ENCODE data around the gene NSMCE4A.
"Not testable (repeated sequence)": the region's sequence is repeated elsewhere in the genome, so short reads cannot be mapped to it uniquely, and the experiment has no call there.

The NSMCE4A gene

DNA sequence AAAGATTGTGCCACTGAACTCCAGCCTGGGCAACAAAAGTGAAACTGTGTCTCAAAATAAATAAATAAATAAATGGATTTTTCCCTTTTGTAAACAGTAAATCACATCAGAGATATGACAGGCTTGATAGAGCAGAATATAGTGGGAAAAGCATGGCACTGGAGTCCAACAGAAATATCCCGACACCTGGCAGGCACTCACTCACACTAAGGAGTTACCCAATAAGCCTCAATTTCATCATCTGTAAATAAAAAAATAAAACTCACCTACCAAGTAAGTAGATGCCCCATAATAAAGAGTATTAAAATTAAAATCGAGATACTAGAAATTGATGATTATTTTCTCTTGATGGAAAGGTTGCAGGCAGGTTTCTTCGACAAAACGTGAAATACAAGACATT is 48.9 kb downstream of the NSMCE4A start:
- Histone ChIP-seq H2AK5ac (ENCODE audit: low read length) (no peak overlapping the region), H3K27ac (ENCODE audit: low read depth, low read length) (no peak overlapping the region), H3K23ac (ENCODE audit: low read length) (no peak overlapping the region), H3K36me3 (ENCODE audit: control insufficient read depth, insufficient read depth, low read length) (no peaks in the 10 kb centered on the region), H3K79me1 (ENCODE audit: low read length) (peaks cover 5% of the 10 kb centered on the region), H3K4me2 (ENCODE audit: low read length) (no peak overlapping the region), H3K4me3 (ENCODE audit: low read length) (no peak overlapping the region), H3K4ac (ENCODE audit: low read depth, low read length) (no peak overlapping the region), H3K4me1 (ENCODE audit: control insufficient read depth, low read depth, low read length) (no peaks in the 10 kb centered on the region), H3K79me2 (ENCODE audit: control insufficient read depth, insufficient read depth, low read length) (peaks cover 17% of the 10 kb centered on the region), H3K9ac (ENCODE audit: low read length) (no peak overlapping the region), H3K18ac (ENCODE audit: low read length) (no peak overlapping the region), H4K5ac (ENCODE audit: low read length) (no peak overlapping the region), H3K27me3 (ENCODE audit: insufficient read depth, low read length, poor library complexity) (no peaks in the 10 kb centered on the region), H2BK120ac (ENCODE audit: low read depth, low read length) (no peak overlapping the region), H4K8ac (ENCODE audit: low read depth, low read length) (no peak overlapping the region), H3K56ac (ENCODE audit: low read length) (no peak overlapping the region), H2BK5ac (ENCODE audit: low read length) (no peak overlapping the region), H2BK15ac (replicated peaks; ENCODE audit: low read depth) (no peak overlapping the region)
- DNase-seq, result no peak
- no CpG with 5 or more reads among the region's 4 CpGs for WGBS (ENCODE audit: extremely low coverage, insufficient coverage, low lambda C conversion rate)

DNA sequence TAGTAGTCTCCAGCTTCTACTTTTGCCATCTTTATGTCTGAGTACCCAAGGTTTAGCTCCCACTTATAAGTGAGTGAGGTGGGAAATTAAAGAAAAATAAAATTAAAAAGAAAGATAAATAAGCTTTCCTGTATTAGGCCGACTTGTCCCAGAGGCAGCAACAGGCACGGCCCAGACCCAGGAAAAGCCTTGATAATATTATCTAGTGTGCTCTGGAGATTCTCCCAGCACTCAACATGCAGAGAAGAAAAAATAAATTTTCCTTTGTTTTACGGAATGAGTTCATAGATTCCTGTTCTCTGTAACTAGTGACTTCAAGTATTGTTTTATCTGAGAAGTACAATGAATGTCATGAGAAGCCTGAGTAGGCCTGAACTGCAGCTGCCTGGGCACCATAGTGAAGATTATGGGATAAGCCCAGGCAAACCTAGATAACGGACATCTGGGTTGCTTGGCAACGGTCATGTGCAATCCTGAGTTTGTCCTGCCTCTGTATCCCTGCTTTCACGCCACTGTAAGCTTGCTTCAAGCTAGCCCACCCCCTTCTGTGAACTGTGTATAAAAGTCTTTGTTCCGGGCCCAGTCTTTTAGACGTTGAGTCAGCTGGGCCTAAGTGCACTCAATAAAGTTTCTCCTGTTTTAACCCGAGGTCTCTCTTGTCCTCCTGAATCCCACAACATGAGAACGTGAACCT is 53.6 kb downstream of the NSMCE4A start:
- H2BK15ac ChIP-seq (replicated peaks; ENCODE audit: low read depth), result no peak overlapping the region
- H3K79me2 ChIP-seq (ENCODE audit: control insufficient read depth, insufficient read depth, low read length), result peaks cover 10% of the 10 kb centered on the region
- H4K5ac ChIP-seq (ENCODE audit: low read length), result no peak overlapping the region
- H2BK5ac ChIP-seq (ENCODE audit: low read length), result no peak overlapping the region
- peak; percentile 60 for DNase-seq
- H3K36me3 ChIP-seq (ENCODE audit: control insufficient read depth, insufficient read depth, low read length), result no peaks in the 10 kb centered on the region
- WGBS (ENCODE audit: extremely low coverage, insufficient coverage, low lambda C conversion rate), result no CpG with 5 or more reads among the region's 10 CpGs
- no peak overlapping the region for H4K8ac ChIP-seq (ENCODE audit: low read depth, low read length)
- no peak overlapping the region for H3K9ac ChIP-seq (ENCODE audit: low read length)
- H2BK120ac ChIP-seq (ENCODE audit: low read depth, low read length), result no peak overlapping the region
- H3K4ac ChIP-seq (ENCODE audit: low read depth, low read length), result no peak overlapping the region
- H3K18ac ChIP-seq (ENCODE audit: low read length), result no peak overlapping the region
- H3K27ac ChIP-seq (ENCODE audit: low read depth, low read length), result no peak overlapping the region
- H3K27me3 ChIP-seq (ENCODE audit: insufficient read depth, low read length, poor library complexity), result no peaks in the 10 kb centered on the region
- H3K23ac ChIP-seq (ENCODE audit: low read length), result no peak overlapping the region
- H3K4me3 ChIP-seq (ENCODE audit: low read length), result no peak overlapping the region
- no peak overlapping the region for H3K56ac ChIP-seq (ENCODE audit: low read length)
- no peak overlapping the region for H3K4me2 ChIP-seq (ENCODE audit: low read length)
- H3K79me1 ChIP-seq (ENCODE audit: low read length), result peaks cover 4% of the 10 kb centered on the region
- H3K4me1 ChIP-seq (ENCODE audit: control insufficient read depth, low read depth, low read length), result no peaks in the 10 kb centered on the region
- H2AK5ac ChIP-seq (ENCODE audit: low read length), result no peak overlapping the region

GRCh38 chr10:121919666-121920065 is 55.4 kb downstream of the NSMCE4A start:
- Histone ChIP-seq H4K8ac (ENCODE audit: low read depth, low read length) (no peak overlapping the region), H3K4me1 (ENCODE audit: control insufficient read depth, low read depth, low read length) (no peaks in the 10 kb centered on the region), H3K4me2 (ENCODE audit: low read length) (no peak overlapping the region), H3K4me3 (ENCODE audit: low read length) (no peak overlapping the region), H3K9ac (ENCODE audit: low read length) (no peak overlapping the region), H3K79me1 (ENCODE audit: low read length) (peaks cover 5% of the 10 kb centered on the region), H2BK5ac (ENCODE audit: low read length) (no peak overlapping the region), H3K23ac (ENCODE audit: low read length) (no peak overlapping the region), H2BK120ac (ENCODE audit: low read depth, low read length) (no peak overlapping the region), H3K56ac (ENCODE audit: low read length) (no peak overlapping the region), H2BK15ac (replicated peaks; ENCODE audit: low read depth) (no peak overlapping the region), H2AK5ac (ENCODE audit: low read length) (no peak overlapping the region), H4K5ac (ENCODE audit: low read length) (no peak overlapping the region), H3K27me3 (ENCODE audit: insufficient read depth, low read length, poor library complexity) (no peaks in the 10 kb centered on the region), H3K36me3 (ENCODE audit: control insufficient read depth, insufficient read depth, low read length) (no peaks in the 10 kb centered on the region), H3K18ac (ENCODE audit: low read length) (no peak overlapping the region), H3K27ac (ENCODE audit: low read depth, low read length) (no peak overlapping the region), H3K79me2 (ENCODE audit: control insufficient read depth, insufficient read depth, low read length) (peaks cover 2% of the 10 kb centered on the region), H3K4ac (ENCODE audit: low read depth, low read length) (no peak overlapping the region)
- no CpG with 5 or more reads among the region's 10 CpGs for WGBS (ENCODE audit: extremely low coverage, insufficient coverage, low lambda C conversion rate)
- DNase-seq, result no peak

DNA sequence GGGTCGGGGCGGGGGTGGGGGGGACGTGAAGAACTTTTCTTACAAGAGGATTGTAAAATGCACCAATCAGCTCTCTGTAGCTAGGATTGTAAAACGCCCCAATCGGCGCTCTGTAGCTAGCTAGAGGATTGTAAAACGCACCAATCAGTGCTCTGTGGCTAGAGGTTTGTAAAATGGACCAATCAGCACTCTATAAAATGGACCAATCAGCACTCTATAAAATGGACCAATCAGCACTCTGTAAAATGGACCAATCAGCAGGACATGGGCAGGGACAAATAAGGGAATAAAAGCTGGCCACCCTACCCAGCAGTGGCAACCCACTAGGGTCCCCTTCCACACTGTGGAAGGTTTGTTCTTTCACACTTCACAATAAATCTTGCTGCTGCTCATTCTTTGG is 56.2 kb downstream of the NSMCE4A start:
- not testable (repeated sequence) for H3K4me1 ChIP-seq (ENCODE audit: control insufficient read depth, low read depth, low read length); H3K9ac ChIP-seq (ENCODE audit: low read length); H3K23ac ChIP-seq (ENCODE audit: low read length); H4K5ac ChIP-seq (ENCODE audit: low read length); H3K79me2 ChIP-seq (ENCODE audit: control insufficient read depth, insufficient read depth, low read length); H2BK120ac ChIP-seq (ENCODE audit: low read depth, low read length); H3K4ac ChIP-seq (ENCODE audit: low read depth, low read length); H3K4me2 ChIP-seq (ENCODE audit: low read length); DNase-seq; H3K27me3 ChIP-seq (ENCODE audit: insufficient read depth, low read length, poor library complexity); H3K18ac ChIP-seq (ENCODE audit: low read length); H3K79me1 ChIP-seq (ENCODE audit: low read length); H2BK5ac ChIP-seq (ENCODE audit: low read length); H3K27ac ChIP-seq (ENCODE audit: low read depth, low read length); H4K8ac ChIP-seq (ENCODE audit: low read depth, low read length); H2BK15ac ChIP-seq (replicated peaks; ENCODE audit: low read depth); H3K56ac ChIP-seq (ENCODE audit: low read length); H3K36me3 ChIP-seq (ENCODE audit: control insufficient read depth, insufficient read depth, low read length); H2AK5ac ChIP-seq (ENCODE audit: low read length); H3K4me3 ChIP-seq (ENCODE audit: low read length)
- WGBS (ENCODE audit: extremely low coverage, insufficient coverage, low lambda C conversion rate), result no CpG with 5 or more reads among the region's 7 CpGs

- no CpG with 5 or more reads among the region's 6 CpGs for WGBS (ENCODE audit: extremely low coverage, insufficient coverage, low lambda C conversion rate)
- no peak overlapping the region for H3K9ac ChIP-seq (ENCODE audit: low read length)
- H3K4ac ChIP-seq (ENCODE audit: low read depth, low read length), result no peak overlapping the region
- H3K56ac ChIP-seq (ENCODE audit: low read length), result no peak overlapping the region
- H3K18ac ChIP-seq (ENCODE audit: low read length), result no peak overlapping the region
- DNase-seq, result no peak
- no peak overlapping the region for H3K23ac ChIP-seq (ENCODE audit: low read length)
- H4K8ac ChIP-seq (ENCODE audit: low read depth, low read length), result no peak overlapping the region
- H3K27me3 ChIP-seq (ENCODE audit: insufficient read depth, low read length, poor library complexity), result no peaks in the 10 kb centered on the region
- H3K4me1 ChIP-seq (ENCODE audit: control insufficient read depth, low read depth, low read length), result no peaks in the 10 kb centered on the region
- H2BK5ac ChIP-seq (ENCODE audit: low read length), result no peak overlapping the region
- peaks cover 2% of the 10 kb centered on the region for H3K79me1 ChIP-seq (ENCODE audit: low read length)
- no peak overlapping the region for H3K4me2 ChIP-seq (ENCODE audit: low read length)
- no peak overlapping the region for H4K5ac ChIP-seq (ENCODE audit: low read length)
- no peak overlapping the region for H3K27ac ChIP-seq (ENCODE audit: low read depth, low read length)
- no peaks in the 10 kb centered on the region for H3K79me2 ChIP-seq (ENCODE audit: control insufficient read depth, insufficient read depth, low read length)
- H2BK15ac ChIP-seq (replicated peaks; ENCODE audit: low read depth), result no peak overlapping the region
- no peak overlapping the region for H2BK120ac ChIP-seq (ENCODE audit: low read depth, low read length)
- no peak overlapping the region for H2AK5ac ChIP-seq (ENCODE audit: low read length)
- peaks cover 2% of the 10 kb centered on the region for H3K36me3 ChIP-seq (ENCODE audit: control insufficient read depth, insufficient read depth, low read length)
- H3K4me3 ChIP-seq (ENCODE audit: low read length), result no peak overlapping the region
Observed at GRCh38 chr10:121914661-121915060, 60.4 kb downstream of the NSMCE4A start.

GRCh38 chr10:121911421-121911697 is 63.7 kb downstream of the NSMCE4A start:
- H3K79me2 ChIP-seq (ENCODE audit: control insufficient read depth, insufficient read depth, low read length), result no peaks in the 10 kb centered on the region
- no peaks in the 10 kb centered on the region for H3K27me3 ChIP-seq (ENCODE audit: insufficient read depth, low read length, poor library complexity)
- no peak overlapping the region for H2BK5ac ChIP-seq (ENCODE audit: low read length)
- no CpG with 5 or more reads among the region's 2 CpGs for WGBS (ENCODE audit: extremely low coverage, insufficient coverage, low lambda C conversion rate)
- no peak overlapping the region for H4K5ac ChIP-seq (ENCODE audit: low read length)
- no peak overlapping the region for H3K56ac ChIP-seq (ENCODE audit: low read length)
- no peak overlapping the region for H2AK5ac ChIP-seq (ENCODE audit: low read length)
- H3K4me2 ChIP-seq (ENCODE audit: low read length), result no peak overlapping the region
- no peak overlapping the region for H4K8ac ChIP-seq (ENCODE audit: low read depth, low read length)
- H3K36me3 ChIP-seq (ENCODE audit: control insufficient read depth, insufficient read depth, low read length), result peaks cover 2% of the 10 kb centered on the region
- no peak overlapping the region for H3K23ac ChIP-seq (ENCODE audit: low read length)
- DNase-seq, result no peak
- H3K4me1 ChIP-seq (ENCODE audit: control insufficient read depth, low read depth, low read length), result no peaks in the 10 kb centered on the region
- no peak overlapping the region for H3K4ac ChIP-seq (ENCODE audit: low read depth, low read length)
- H3K79me1 ChIP-seq (ENCODE audit: low read length), result peaks cover 2% of the 10 kb centered on the region
- no peak overlapping the region for H3K27ac ChIP-seq (ENCODE audit: low read depth, low read length)
- no peak overlapping the region for H3K4me3 ChIP-seq (ENCODE audit: low read length)
- no peak overlapping the region for H3K18ac ChIP-seq (ENCODE audit: low read length)
- H2BK15ac ChIP-seq (replicated peaks; ENCODE audit: low read depth), result no peak overlapping the region
- no peak overlapping the region for H3K9ac ChIP-seq (ENCODE audit: low read length)
- no peak overlapping the region for H2BK120ac ChIP-seq (ENCODE audit: low read depth, low read length)

All from mesendoderm (in vitro differentiated cells).